IMR-90 (cell line): ENCODE data around the gene COQ10A. TPM values are rescaled to one million over a fixed set of nuclear protein-coding genes. Genes with fewer than 3 reads are reported as not detected.
"Not testable (repeated sequence)": the region's sequence is repeated elsewhere in the genome, so short reads cannot be mapped to it uniquely, and the experiment has no call there.

Source experiments
- ATAC-seq: fragments of 200-7000 bp; cut with Tn5 transposase; 2 replicates; pipeline ENCODE4 v1.9.1; 2020; ENCODE audit warnings: low read depth, mild to moderate bottlenecking, moderate library complexity
- BruUV-seq: library from RNA; stranded (reverse); fragments of 400-500 nt; replicated peaks from 2 replicates; lab custom pipeline; 2021; lab: Mats Ljungman, UMichigan
- CTCF ChIA-PET: fragments of 300-600 bp; formaldehyde crosslinking; extraction: SDS; loops from one replicate; lab custom pipeline; 2021; ENCODE audit warnings: antibody characterized with exemption; lab: Yijun Ruan, JAX
- POLR2A ChIA-PET: fragments of 300-600 bp; sonication (Branson Sonifier 250); formaldehyde crosslinking; loops from one replicate; lab custom pipeline; 2022; ENCODE audit warnings: antibody characterized with exemption; ENCODE audit not compliant: unreplicated experiment; lab: Charles Lee
- DNase-seq: peaks from one replicate; pipeline ENCODE4 v3.0.0; 2013
- H2AFZ ChIP-seq: replicated peaks from 2 replicates; pipeline ENCODE3; 2013; ENCODE audit warnings: low read length, mild to moderate bottlenecking; ENCODE audit not compliant: poor library complexity
- H2AK5ac ChIP-seq: 2 replicates; pipeline ENCODE4 v1.6.1; 2013; ENCODE audit warnings: low read depth, low read length, inconsistent platforms
- H2AK9ac ChIP-seq: replicated peaks from 2 replicates; pipeline ENCODE3; 2013; ENCODE audit warnings: mild to moderate bottlenecking, low read depth, low read length, moderate library complexity; ENCODE audit not compliant: poor library complexity
- H2BK120ac ChIP-seq: 2 replicates; pipeline ENCODE4 v1.6.1; 2013; ENCODE audit warnings: low read depth, low read length, inconsistent platforms
- H2BK15ac ChIP-seq: 3 replicates; pipeline ENCODE4 v1.6.1; 2013; ENCODE audit warnings: low read depth, low read length, inconsistent platforms
- H2BK20ac ChIP-seq: 2 replicates; pipeline ENCODE4 v1.6.1; 2013; ENCODE audit warnings: low read depth, mild to moderate bottlenecking, inconsistent platforms, low read length, moderate library complexity
- H2BK5ac ChIP-seq: 2 replicates; pipeline ENCODE4 v1.6.1; 2013; ENCODE audit warnings: mild to moderate bottlenecking, low read depth, low read length, inconsistent platforms; ENCODE audit not compliant: poor library complexity, severe bottlenecking
- H3K14ac ChIP-seq: replicated peaks from 2 replicates; pipeline ENCODE4 v1.6.1; 2013; ENCODE audit warnings: low read depth, low read length, inconsistent platforms
- H3K18ac ChIP-seq: 2 replicates; pipeline ENCODE4 v1.6.1; 2013; ENCODE audit warnings: low read depth, low read length, control low read depth
- H3K23ac ChIP-seq: 2 replicates; pipeline ENCODE4 v1.6.1; 2013; ENCODE audit warnings: low read depth, low read length, inconsistent platforms
- H3K27ac ChIP-seq: 2 replicates; pipeline ENCODE4 v1.5.1; 2013; ENCODE audit warnings: mild to moderate bottlenecking, control low read depth, low read length; ENCODE audit not compliant: insufficient read depth
- H3K27me3 ChIP-seq: 2 replicates; pipeline ENCODE4 v1.6.1; 2013; ENCODE audit warnings: low read length; ENCODE audit not compliant: control insufficient read depth, insufficient read depth
- H3K36me3 ChIP-seq: 2 replicates; pipeline ENCODE4 v1.6.1; 2013; ENCODE audit warnings: low read length, mixed read lengths; ENCODE audit not compliant: control insufficient read depth, insufficient read depth
- H3K4ac ChIP-seq: 2 replicates; pipeline ENCODE4 v1.6.1; 2013; ENCODE audit warnings: low read depth, low read length, inconsistent platforms
- H3K4me1 ChIP-seq: 2 replicates; pipeline ENCODE4 v1.6.1; 2013; ENCODE audit warnings: low read length, mixed read lengths; ENCODE audit not compliant: control insufficient read depth, insufficient read depth
- H3K4me2 ChIP-seq: 2 replicates; pipeline ENCODE4 v1.6.1; 2013; ENCODE audit warnings: low read depth, mild to moderate bottlenecking, control low read depth, low read length, moderate library complexity
- H3K4me3 ChIP-seq: 2 replicates; pipeline ENCODE4 v1.5.1; 2013; ENCODE audit warnings: low read depth, mild to moderate bottlenecking, control low read depth, low read length, moderate library complexity; ENCODE audit not compliant: insufficient read depth
- H3K56ac ChIP-seq: 2 replicates; pipeline ENCODE4 v1.6.1; 2013; ENCODE audit warnings: low read length, inconsistent platforms; ENCODE audit not compliant: insufficient read depth; ENCODE audit errors: extremely low read depth
- H3K79me1 ChIP-seq, 2 experiments: 2 replicates each; pipeline ENCODE4 v1.6.1; 2013; ENCODE audit warnings: low read length in 2 of 2, inconsistent platforms in 1 of 2, low read depth in 1 of 2
- H3K9ac ChIP-seq: 2 replicates; pipeline ENCODE4 v1.6.1; 2013; ENCODE audit warnings: low read depth, low read length, control low read depth
- H3K9me1 ChIP-seq: 2 replicates; pipeline ENCODE4 v1.6.1; 2013; ENCODE audit warnings: low read length, inconsistent platforms; ENCODE audit not compliant: insufficient read depth
- H3K9me3 ChIP-seq: 2 replicates; pipeline ENCODE4 v1.6.1; 2013; ENCODE audit warnings: low read length; ENCODE audit not compliant: control insufficient read depth, insufficient read depth
- H4K20me1 ChIP-seq: 2 replicates; pipeline ENCODE4 v1.6.1; 2013; ENCODE audit warnings: low read length, inconsistent platforms; ENCODE audit not compliant: insufficient read depth
- H4K5ac ChIP-seq: 2 replicates; pipeline ENCODE4 v1.6.1; 2013; ENCODE audit warnings: mild to moderate bottlenecking, low read depth, low read length, control low read depth
- H4K8ac ChIP-seq, 2 experiments: 2 replicates each; pipeline ENCODE4 v1.6.1; 2013; ENCODE audit warnings: low read depth in 2 of 2, low read length in 2 of 2, control low read depth in 1 of 2, inconsistent platforms in 1 of 2
- H4K91ac ChIP-seq: 2 replicates; pipeline ENCODE4 v1.6.1; 2013; ENCODE audit warnings: low read depth, low read length, inconsistent platforms; ENCODE audit not compliant: insufficient read depth
- WGBS, 2 experiments: methylation state at CpG; one replicate each; pipeline versions ENCODE4 v1.1.5 to v1.1.7; 2013; ENCODE audit warnings: missing lambda C conversion rate in 2 of 2; ENCODE audit not compliant: insufficient read length in 1 of 2; ENCODE audit errors: extremely low coverage in 2 of 2; 5-methylcytosine and 5-hydroxymethylcytosine counted together
- dilution Hi-C: fragments of 300-500 bp; cut with HindIII; formaldehyde crosslinking; loops from one replicate; pipeline ENCODE4 v1.14.3; 2018; ENCODE audit warnings: low sequenced_read_pairs; ENCODE audit not compliant: unreplicated experiment
- in situ Hi-C: fragments of 300-500 bp; cut with MboI; formaldehyde crosslinking; loops from 3 replicates; pipeline ENCODE4 v1.14.3; 2019; ENCODE audit warnings: low sequenced_read_pairs, inconsistent platforms, mixed read lengths
- intact Hi-C: fragments of 100-400 bp; cut with micrococcal nuclease; formaldehyde crosslinking; loops from 2 replicates; pipeline ENCODE4 v1.10.0; 2022
- polyA plus RNA-seq, 3 experiments: library from polyadenylated mRNA; depleted of rRNA; stranded (reverse); fragments of >200 nt; gene quantifications; 2 replicates each; pipeline ENCODE4 v1.2.3, GENCODE V29; 2012; ENCODE audit warnings: low replicate concordance in 1 of 3
- total RNA-seq: library from RNA; depleted of rRNA; stranded (reverse); fragments of >200 nt; gene quantifications from 2 replicates; pipeline ENCODE4 v1.2.3, GENCODE V29; 2012

The COQ10A gene
- total and polyA plus RNA-seq, 2 of the 4 experiments (the other 2 are of a cell fraction): 4.7 to 10.8 TPM

GRCh38 chr12:56266068-56266692, 562 bp upstream of the COQ10A start:
- H3K18ac ChIP-seq, in situ Hi-C loops, DNase-seq, H3K9me1 ChIP-seq, H3K27me3 ChIP-seq, dilution Hi-C loops, BruUV-seq, ATAC-seq, H4K20me1 ChIP-seq, POLR2A ChIA-PET, H2BK20ac ChIP-seq, H3K9me3 ChIP-seq: not testable (repeated sequence)
- 0 out of 2 replicates have a peak overlapping the region, but pooled peaks have one; percentile 71 for H3K56ac ChIP-seq
- H3K4me1 ChIP-seq: peaks cover 13% of the 10 kb centered on the region
- peak overlapping the region; percentile 61 for H3K4me3 ChIP-seq
- H3K79me1 ChIP-seq: peaks cover 0 to 21% of the 10 kb centered on the region in 2 experiments; a peak in 2 of 4 replicates
- peak overlapping the region; percentile 92 for H4K91ac ChIP-seq
- WGBS, 2 experiments: 45% methylated on average over 9 of the region's 16 CpGs; no CpG with 5 or more reads in 1 of the 2 experiments
- peak overlapping the region; percentile 73 for H3K9ac ChIP-seq
- H4K5ac ChIP-seq: peak overlapping the region; percentile 13
- peak overlapping the region; percentile 78 for H3K27ac ChIP-seq
- H2BK15ac ChIP-seq: peak overlapping the region; percentile 47; the same call in 2 of the 3 replicates
- intact Hi-C loops: loop anchor here (2.0 kb wide), 1 partner anchor 199 kb away; no protein-coding TSS in a partner anchor
- peak overlapping the region; percentile 82 for H3K14ac ChIP-seq
- CTCF ChIA-PET: interaction anchor here (0.6 to 1.4 kb wide), 2 partner anchors 33 to 45 kb away, joined by 3 to 4 read pairs; partner anchors contain the start of gene RNF41
- H2AK5ac ChIP-seq: peak overlapping the region; percentile 62
- H2AK9ac ChIP-seq: peak overlapping the region; percentile 96
- peak overlapping the region; percentile 77 for H3K4ac ChIP-seq
- peak overlapping the region; percentile 100 for H2AFZ ChIP-seq
- H3K23ac ChIP-seq: peak overlapping the region; percentile 86; the same call in 1 of the 2 replicates
- peak overlapping the region; percentile 78 for H2BK5ac ChIP-seq
- peak overlapping the region; percentile 33 to 74; a peak in 2 of 4 replicates for H4K8ac ChIP-seq
- peak overlapping the region; percentile 83 for H3K4me2 ChIP-seq
- peak overlapping the region; percentile 73; the same call in 1 of the 2 replicates for H2BK120ac ChIP-seq
- H3K36me3 ChIP-seq: peaks cover 11% of the 10 kb centered on the region
